DMS153 (cell line): ENCODE measurements around the gene AMY1B.
"Not testable (repeated sequence)": the region's sequence is repeated elsewhere in the genome, so short reads cannot be mapped to it uniquely, and the experiment has no call there.

Experiments
- DNase-seq: peaks from one replicate; lab custom pipeline; 2025; lab: John Stamatoyannopoulos, UW

Gene AMY1B

DNA sequence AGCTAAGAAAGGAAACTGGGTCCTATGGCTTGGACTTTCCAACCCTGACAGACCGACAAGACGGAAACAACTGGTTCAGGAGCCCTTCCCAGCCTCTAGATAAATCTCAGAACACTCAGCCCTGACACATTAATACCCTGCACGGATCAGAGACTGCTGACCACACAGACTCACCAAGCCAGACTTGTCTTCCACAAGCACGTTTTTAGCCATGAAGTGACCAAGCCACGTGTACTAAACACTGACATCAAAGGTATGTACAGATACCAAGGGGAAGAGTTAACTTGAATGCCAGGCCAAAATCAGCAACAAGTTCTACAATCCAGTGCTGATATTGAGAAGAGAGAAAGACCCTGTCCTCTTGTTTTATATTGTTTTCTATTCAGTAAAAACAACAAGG is at the start of gene AMY1B:
TSS of gene AMY1B (minus strand) at position 101 of the 400 bp plus-strand sequence. CDS start 571 bp downstream, outside the sequence.
- not testable (repeated sequence) for DNase-seq

DNA sequence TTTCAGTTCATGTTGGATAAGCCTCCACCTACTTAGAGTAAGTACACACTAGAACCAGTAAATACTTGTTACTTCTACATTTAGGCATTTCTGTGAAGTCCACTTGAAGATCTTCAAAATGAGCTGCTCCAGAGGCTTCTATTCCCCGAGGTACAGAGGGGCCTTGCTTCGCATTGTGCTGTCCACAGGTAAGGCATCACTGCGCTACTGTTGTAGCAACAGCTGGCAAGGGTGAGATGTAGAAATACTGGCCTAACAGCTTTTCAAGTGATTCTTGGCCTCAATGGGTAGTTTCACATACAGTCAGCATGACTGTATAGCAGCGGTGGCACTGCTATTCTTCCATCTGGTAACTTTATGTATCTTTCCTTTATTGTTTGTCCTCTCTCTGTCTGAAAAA is 49.0 kb upstream of the AMY1B start:
- DNase-seq, result not testable (repeated sequence)

DNA sequence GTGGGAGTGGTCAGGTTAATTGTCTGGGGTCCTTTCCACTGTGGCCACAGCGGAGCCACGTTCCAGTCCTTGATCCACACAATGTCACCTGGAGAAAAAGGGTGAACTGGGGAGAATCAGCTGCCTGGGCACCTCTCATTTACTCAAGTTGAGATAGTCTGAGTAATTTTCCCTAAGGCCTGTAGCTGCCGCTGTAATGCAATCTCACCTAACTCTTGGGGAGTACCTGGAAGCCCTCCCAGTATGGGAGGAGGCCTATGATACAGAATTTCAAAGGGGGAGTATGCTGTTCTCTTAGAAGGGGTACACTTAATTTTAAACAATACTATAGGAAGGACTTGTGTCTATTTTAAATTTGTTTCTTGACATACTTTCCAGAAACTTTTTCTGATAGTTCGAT is 48.4 kb upstream of the AMY1B start:
- not testable (repeated sequence) for DNase-seq

DNA sequence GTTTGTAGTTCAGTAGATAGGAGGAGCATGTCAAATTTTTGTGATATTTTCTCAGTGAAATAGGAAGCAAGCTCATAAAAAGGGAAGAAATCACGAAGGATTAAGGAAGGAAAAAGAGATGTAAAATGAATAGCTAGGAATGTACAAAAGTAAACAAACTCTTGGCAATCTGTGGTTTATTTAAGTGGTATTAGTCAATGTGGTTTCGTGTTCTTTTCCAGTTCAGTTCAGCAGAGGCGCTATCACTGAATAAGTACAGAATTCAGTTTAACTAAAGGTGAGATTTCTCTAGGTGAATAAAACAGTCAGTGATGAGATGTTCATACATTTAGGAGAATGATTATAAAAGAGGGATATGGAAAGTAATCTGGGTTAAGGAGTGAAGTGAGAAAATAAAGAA is 42.0 kb upstream of the AMY1B start:
- DNase-seq, result not testable (repeated sequence)

DNA sequence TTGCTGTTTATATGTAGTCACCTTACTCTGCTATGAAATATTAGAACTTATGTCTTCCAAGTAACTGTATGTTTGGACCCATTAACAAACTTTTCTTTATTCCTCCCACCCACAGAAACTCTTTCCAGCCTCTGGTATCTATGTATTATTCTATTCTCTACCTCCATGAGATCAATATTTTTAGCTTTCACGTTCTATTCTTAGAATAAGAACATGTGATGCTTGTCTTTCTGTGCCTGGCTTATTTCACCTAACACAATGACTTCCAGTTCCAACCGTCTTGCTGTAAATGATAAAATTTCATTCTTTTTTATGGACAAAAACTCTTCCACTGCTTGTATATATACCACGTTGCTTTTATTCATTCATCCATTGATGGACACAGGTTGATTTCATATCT is 39.3 kb upstream of the AMY1B start:
- DNase-seq, result not testable (repeated sequence)

DNA sequence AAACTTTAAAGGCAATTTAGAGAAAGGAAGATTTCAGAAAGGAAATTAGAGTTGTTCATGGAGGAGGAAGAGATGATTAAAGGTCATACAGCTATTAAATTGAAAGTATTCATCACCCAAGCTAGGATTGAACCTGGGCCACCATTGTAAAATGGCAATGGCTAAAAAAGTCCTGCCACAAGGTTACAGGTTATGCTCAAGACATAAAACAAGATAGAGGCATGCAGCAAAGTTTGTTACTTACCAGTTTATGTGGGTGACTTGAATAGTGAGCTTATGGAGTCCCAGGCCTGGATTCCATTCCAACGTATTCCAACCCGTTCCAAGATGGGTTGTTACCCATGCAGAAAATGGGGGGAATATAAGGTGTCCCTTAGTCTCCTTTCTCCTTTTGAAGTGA is 25.5 kb upstream of the AMY1B start:
- not testable (repeated sequence) for DNase-seq

DNA sequence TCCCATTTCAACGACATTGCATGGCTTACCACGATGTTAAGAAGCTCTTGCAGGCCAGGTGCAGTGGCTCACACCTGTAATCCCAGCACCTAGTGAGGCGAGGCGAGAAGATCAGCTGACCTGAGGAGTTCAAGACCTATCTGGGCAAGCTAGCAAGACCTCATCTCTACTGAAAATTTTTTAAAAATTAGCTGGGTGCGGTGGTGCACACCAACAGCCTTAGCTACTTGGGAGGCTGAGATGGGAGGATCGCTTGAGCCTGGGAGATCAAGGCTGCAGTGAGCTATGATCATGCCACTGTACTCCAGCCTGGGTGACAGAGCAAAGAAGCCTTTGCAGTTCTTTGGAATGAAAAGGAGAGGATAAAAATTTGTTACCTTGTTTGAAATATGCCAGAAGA is 21.4 kb upstream of the AMY1B start:
- DNase-seq, result not testable (repeated sequence)

DNA sequence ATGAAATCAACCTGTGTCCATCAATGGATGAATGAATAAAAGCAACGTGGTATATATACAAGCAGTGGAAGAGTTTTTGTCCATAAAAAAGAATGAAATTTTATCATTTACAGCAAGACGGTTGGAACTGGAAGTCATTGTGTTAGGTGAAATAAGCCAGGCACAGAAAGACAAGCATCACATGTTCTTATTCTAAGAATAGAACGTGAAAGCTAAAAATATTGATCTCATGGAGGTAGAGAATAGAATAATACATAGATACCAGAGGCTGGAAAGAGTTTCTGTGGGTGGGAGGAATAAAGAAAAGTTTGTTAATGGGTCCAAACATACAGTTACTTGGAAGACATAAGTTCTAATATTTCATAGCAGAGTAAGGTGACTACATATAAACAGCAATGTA is 14.4 kb upstream of the AMY1B start:
- DNase-seq, result not testable (repeated sequence)

DNA sequence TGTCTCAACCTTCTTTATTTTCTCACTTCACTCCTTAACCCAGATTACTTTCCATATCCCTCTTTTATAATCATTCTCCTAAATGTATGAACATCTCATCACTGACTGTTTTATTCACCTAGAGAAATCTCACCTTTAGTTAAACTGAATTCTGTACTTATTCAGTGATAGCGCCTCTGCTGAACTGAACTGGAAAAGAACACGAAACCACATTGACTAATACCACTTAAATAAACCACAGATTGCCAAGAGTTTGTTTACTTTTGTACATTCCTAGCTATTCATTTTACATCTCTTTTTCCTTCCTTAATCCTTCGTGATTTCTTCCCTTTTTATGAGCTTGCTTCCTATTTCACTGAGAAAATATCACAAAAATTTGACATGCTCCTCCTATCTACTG is 11.7 kb upstream of the AMY1B start:
- DNase-seq, result not testable (repeated sequence)

DNA sequence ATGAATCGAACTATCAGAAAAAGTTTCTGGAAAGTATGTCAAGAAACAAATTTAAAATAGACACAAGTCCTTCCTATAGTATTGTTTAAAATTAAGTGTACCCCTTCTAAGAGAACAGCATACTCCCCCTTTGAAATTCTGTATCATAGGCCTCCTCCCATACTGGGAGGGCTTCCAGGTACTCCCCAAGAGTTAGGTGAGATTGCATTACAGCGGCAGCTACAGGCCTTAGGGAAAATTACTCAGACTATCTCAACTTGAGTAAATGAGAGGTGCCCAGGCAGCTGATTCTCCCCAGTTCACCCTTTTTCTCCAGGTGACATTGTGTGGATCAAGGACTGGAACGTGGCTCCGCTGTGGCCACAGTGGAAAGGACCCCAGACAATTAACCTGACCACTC is 5.2 kb upstream of the AMY1B start:
- DNase-seq, result not testable (repeated sequence)

DNA sequence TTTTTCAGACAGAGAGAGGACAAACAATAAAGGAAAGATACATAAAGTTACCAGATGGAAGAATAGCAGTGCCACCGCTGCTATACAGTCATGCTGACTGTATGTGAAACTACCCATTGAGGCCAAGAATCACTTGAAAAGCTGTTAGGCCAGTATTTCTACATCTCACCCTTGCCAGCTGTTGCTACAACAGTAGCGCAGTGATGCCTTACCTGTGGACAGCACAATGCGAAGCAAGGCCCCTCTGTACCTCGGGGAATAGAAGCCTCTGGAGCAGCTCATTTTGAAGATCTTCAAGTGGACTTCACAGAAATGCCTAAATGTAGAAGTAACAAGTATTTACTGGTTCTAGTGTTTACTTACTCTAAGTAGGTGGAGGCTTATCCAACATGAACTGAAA is 4.7 kb upstream of the AMY1B start:
- not testable (repeated sequence) for DNase-seq

DNA sequence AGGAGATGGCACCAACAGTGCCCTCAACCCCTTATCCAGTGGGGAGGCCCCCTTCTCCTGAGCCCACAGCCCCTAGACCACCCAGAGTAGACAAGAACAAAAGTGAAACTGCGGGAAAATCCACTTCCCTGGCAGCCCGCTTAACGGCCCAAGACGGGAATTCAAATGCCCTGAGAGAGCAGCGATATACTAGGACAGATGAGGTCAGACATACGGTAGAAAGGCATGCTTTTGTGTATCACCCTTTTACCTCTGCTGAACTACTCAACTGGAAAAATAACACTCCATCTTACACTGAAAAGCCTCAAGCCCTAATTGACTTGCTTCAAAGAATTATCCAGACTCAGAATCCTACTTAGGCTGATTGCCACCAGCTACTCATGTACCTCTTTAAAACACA is 1.4 kb upstream of the AMY1B start:
- DNase-seq, result not testable (repeated sequence)

DNA sequence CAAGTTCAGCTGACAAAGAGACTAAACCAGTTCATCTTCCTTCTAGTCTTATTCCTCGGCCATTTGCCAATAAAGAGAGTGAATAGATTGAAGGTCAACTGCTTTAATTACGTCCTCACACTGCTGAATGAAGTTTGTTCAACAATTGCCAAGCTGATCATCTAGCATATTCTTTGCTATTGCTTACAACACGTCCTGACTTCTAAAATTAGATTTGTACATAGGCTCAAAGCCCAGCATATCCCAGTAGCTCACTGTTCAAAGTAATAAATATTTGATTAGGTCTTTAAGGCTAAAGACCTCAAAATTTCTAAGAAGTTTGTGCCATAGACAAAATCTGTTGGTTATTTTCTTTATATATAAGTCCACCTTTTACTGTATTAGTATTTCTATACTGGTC is 19.7 kb downstream of the AMY1B start:
- DNase-seq, result not testable (repeated sequence)

DNA sequence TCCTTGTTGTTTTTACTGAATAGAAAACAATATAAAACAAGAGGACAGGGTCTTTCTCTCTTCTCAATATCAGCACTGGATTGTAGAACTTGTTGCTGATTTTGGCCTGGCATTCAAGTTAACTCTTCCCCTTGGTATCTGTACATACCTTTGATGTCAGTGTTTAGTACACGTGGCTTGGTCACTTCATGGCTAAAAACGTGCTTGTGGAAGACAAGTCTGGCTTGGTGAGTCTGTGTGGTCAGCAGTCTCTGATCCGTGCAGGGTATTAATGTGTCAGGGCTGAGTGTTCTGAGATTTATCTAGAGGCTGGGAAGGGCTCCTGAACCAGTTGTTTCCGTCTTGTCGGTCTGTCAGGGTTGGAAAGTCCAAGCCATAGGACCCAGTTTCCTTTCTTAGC is 40.5 kb downstream of the AMY1B start, which contains the start of gene AMY1A:
TSS of gene AMY1A (plus strand) at position 301 of the 400 bp plus-strand sequence. CDS start 571 bp downstream, outside the sequence.
- DNase-seq, result not testable (repeated sequence)

DNA sequence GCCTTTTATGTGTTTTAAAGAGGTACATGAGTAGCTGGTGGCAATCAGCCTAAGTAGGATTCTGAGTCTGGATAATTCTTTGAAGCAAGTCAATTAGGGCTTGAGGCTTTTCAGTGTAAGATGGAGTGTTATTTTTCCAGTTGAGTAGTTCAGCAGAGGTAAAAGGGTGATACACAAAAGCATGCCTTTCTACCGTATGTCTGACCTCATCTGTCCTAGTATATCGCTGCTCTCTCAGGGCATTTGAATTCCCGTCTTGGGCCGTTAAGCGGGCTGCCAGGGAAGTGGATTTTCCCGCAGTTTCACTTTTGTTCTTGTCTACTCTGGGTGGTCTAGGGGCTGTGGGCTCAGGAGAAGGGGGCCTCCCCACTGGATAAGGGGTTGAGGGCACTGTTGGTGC is 41.9 kb downstream of the AMY1B start:
- DNase-seq, result not testable (repeated sequence)

DNA sequence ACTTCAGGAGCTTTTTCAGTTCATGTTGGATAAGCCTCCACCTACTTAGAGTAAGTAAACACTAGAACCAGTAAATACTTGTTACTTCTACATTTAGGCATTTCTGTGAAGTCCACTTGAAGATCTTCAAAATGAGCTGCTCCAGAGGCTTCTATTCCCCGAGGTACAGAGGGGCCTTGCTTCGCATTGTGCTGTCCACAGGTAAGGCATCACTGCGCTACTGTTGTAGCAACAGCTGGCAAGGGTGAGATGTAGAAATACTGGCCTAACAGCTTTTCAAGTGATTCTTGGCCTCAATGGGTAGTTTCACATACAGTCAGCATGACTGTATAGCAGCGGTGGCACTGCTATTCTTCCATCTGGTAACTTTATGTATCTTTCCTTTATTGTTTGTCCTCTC is 45.1 kb downstream of the AMY1B start:
- not testable (repeated sequence) for DNase-seq

DNA sequence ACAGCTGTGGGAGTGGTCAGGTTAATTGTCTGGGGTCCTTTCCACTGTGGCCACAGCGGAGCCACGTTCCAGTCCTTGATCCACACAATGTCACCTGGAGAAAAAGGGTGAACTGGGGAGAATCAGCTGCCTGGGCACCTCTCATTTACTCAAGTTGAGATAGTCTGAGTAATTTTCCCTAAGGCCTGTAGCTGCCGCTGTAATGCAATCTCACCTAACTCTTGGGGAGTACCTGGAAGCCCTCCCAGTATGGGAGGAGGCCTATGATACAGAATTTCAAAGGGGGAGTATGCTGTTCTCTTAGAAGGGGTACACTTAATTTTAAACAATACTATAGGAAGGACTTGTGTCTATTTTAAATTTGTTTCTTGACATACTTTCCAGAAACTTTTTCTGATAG is 45.7 kb downstream of the AMY1B start:
- DNase-seq, result not testable (repeated sequence)

DNA sequence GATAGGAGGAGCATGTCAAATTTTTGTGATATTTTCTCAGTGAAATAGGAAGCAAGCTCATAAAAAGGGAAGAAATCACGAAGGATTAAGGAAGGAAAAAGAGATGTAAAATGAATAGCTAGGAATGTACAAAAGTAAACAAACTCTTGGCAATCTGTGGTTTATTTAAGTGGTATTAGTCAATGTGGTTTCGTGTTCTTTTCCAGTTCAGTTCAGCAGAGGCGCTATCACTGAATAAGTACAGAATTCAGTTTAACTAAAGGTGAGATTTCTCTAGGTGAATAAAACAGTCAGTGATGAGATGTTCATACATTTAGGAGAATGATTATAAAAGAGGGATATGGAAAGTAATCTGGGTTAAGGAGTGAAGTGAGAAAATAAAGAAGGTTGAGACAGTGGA is 52.1 kb downstream of the AMY1B start:
- DNase-seq, result not testable (repeated sequence)

DNA sequence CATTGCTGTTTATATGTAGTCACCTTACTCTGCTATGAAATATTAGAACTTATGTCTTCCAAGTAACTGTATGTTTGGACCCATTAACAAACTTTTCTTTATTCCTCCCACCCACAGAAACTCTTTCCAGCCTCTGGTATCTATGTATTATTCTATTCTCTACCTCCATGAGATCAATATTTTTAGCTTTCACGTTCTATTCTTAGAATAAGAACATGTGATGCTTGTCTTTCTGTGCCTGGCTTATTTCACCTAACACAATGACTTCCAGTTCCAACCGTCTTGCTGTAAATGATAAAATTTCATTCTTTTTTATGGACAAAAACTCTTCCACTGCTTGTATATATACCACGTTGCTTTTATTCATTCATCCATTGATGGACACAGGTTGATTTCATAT is 54.8 kb downstream of the AMY1B start:
- DNase-seq, result not testable (repeated sequence)
